GM19438 (cell line): ENCODE measurements around the gene LYPD3.

Source experiments
- ATAC-seq: cut with Tn5 transposase; IDR thresholded peaks from one replicate; pipeline ENCODE4 v1.9.1; 2021; ENCODE audit warnings: low read depth; ENCODE audit not compliant: unreplicated experiment

The LYPD3 gene

GRCh38 chr19:43488179-43488578 is 22.8 kb upstream of the LYPD3 start:
- no peak for ATAC-seq

DNA sequence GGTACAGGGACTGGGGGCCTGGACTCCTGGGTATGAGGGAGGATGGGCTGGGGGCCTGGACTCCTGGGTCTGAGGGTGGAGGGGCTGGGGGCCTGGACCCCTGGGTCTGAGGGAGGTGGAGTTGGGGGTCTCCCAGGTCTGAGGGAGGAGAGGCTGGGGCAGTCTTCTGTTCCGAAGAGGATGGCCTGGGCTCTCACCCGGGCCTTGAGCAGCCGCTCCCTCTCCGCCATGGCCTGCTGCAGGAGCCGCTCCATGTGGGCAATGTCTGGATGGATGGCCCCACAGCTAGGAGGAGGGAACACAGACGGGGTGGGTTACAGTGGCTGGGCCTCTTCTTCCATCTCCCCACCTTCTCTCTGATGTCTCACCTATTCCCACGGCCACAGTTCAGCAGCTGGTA is 21.0 kb upstream of the LYPD3 start:
- ATAC-seq: no peak

DNA sequence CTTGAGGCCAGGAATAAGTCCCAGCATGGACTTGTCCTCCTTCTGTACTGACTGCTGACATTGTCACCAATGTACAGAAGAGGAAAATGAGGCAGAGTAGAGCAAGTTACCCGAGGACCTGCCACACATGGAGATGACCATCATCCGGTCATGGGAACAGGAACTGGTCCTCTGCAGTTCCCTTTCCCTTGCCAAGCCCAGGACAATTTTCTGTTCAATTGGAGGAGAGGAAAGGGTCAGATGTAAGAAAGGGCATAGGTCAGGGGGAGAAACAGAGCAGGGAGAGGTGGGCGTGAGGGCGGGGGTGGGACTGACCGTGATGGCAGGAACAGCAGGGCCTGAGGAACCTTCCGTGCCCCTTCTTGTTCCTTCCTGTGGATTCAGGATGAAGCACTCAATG is 20.5 kb upstream of the LYPD3 start:
- no peak for ATAC-seq

DNA sequence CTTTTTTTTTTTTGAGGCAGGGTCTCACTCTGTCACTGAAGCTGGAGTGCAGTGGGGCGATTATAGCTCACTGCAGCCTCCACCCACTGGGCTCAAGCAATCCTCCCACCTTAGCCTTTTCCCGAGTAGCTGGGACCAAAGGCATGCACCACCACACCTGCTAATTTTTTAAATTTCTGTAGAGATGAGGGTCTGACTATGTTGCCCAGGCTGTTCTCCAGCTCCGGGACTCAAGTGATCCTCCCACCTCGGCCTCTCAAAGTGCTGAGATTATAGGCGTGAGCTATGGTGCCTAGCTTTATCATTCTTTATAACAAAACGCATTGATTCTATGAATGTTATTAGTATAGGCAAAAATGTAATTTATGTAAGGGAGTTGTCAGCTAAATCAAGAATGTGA is 17.9 kb upstream of the LYPD3 start:
- ATAC-seq: no peak

GRCh38 chr19:43482193-43482592 is 16.8 kb upstream of the LYPD3 start:
- ATAC-seq: no peak

DNA sequence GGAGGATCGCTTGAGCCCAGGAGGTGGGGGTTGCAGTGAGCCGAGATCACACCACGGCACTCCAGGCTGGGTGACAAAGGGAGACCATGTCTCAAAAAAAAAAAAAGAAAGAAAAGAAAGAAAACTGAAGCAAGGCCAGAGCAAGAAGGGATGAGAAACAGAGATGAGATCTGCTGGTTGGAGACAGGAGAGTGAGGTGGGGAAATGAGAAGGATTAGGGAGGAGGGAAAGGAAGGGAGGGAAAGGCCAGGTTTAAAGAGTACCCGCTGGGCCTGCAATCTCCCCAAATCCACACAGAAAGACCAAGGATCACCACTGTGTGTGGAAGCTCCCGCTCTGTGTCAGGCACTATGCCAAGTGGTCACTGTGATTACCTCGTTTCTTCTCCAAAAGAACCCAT is 16.3 kb upstream of the LYPD3 start:
- ATAC-seq: no peak

GRCh38 chr19:43480574-43480973 is 15.2 kb upstream of the LYPD3 start:
- no peak for ATAC-seq

DNA sequence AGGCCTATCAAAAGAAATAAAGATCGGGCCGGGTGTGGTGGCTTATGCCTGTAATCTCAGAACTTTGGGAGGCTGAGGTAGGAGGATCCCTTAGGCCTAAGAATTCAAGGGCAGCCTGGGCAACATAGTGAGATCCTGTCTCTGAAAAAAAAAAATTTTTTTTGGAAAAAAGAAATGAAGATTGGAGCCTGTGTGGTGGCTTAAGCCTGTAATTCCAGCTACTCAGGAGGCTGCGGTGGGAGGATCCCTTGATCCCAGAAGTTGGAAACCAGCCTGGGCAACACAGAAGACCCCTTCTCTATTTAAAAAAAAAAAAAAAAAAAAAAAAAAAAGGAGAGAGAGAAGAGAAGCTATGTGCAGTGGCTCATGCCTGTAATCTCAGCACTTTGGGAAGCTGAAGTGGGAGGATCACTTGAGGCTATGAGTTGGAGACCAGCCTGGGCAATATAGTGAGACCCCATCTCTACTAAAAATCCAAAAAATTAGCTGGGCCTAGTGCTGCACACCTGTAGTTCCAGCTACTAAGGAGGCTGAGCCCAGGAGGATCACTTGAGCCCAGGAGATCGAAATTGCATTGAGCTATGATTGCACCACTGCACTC is 14.7 kb upstream of the LYPD3 start:
- ATAC-seq: no peak

GRCh38 chr19:43479226-43479625 is 13.8 kb upstream of the LYPD3 start:
- no peak for ATAC-seq

DNA sequence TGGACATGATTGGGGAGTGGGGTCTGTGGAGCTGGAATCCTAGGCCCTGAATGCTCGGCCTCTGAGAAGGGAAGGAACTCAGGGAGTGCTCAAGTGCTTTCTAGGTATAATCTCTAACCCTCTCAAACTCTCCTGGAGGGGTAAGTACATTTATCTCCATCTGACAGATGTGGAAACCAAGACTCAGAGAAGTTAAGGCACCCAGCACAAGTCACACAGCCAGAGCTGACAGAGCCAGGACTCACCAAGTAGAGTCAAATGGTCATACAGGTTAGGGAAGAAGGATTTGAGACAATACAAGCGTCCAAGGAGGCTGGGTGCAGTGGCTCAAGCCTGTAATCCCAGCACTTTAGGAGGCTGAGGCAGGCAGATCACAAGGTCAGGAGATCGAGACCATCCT is 12.9 kb upstream of the LYPD3 start:
- ATAC-seq: no peak

GRCh38 chr19:43476606-43477005 is 11.2 kb upstream of the LYPD3 start:
- no peak for ATAC-seq

GRCh38 chr19:43474986-43475705 is 9.7 kb upstream of the LYPD3 start:
- ATAC-seq: peak; percentile 73

GRCh38 chr19:43474487-43474886 is 9.1 kb upstream of the LYPD3 start:
- no peak for ATAC-seq

- no peak for ATAC-seq
Measured at GRCh38 chr19:43471091-43471490, 5.7 kb upstream of the LYPD3 start.

DNA sequence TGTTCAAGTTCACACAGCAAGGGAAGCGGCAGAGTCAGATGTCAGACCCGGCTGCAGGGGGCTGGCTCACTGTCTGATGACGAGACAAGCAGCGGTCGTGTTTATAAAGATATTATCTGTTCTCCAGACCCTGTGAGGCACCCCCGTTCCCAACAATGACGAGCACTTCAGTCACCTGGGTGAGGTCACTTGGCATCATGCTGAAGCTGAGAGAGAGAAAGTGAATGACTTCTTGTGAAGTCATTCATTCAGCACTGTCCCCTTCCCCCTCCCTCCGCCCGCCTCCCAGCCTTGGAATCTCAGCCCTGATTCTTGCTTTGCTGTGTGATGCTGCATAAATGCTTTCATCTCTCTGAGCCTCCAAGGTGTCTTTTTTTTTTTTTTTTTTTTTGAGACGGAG is 4.9 kb upstream of the LYPD3 start:
- ATAC-seq: no peak

GRCh38 chr19:43469160-43469480 is 3.7 kb upstream of the LYPD3 start:
- no peak for ATAC-seq

GRCh38 chr19:43468354-43469159 is 3.1 kb upstream of the LYPD3 start:
- no peak for ATAC-seq

DNA sequence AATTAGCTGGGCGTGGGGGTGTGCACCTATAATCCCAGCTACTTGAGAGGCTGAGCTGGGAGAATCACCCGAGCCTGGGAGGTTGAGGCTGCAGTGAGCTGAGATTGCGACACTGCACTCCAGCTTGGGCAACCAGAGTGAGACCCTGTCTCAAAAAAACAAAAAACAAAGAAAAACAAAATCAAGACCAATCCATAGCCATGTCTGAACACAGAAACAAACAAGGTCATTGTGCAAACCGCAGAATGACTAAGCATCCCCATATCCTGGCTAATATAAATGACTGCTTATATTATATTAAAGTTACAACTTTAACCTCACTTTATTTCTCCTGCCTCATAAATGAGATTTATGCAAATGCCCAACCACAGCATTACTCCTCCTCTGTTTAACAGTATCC is 2.3 kb upstream of the LYPD3 start:
- no peak for ATAC-seq

DNA sequence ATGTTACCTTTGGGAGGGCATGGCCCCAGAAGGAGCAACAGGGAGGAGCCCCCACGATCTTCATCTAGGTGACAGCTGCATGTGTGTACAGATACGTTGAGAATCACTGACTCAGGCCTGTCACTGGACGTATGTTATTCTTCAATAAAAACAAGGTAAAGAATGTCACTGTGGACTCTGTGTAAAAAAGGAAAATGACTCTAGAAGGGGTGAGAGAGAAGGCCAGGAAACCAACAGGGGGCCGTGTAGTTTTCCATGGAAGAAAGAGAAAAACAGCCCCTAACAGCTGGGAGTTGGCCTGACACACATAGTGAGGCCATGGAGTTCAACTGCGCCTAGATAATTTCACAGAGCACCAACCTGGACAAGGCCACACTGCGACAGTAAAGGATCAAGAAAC is 1.9 kb upstream of the LYPD3 start:
- ATAC-seq: no peak

- ATAC-seq: no peak
Measured at GRCh38 chr19:43466793-43467192, 1.4 kb upstream of the LYPD3 start.

DNA sequence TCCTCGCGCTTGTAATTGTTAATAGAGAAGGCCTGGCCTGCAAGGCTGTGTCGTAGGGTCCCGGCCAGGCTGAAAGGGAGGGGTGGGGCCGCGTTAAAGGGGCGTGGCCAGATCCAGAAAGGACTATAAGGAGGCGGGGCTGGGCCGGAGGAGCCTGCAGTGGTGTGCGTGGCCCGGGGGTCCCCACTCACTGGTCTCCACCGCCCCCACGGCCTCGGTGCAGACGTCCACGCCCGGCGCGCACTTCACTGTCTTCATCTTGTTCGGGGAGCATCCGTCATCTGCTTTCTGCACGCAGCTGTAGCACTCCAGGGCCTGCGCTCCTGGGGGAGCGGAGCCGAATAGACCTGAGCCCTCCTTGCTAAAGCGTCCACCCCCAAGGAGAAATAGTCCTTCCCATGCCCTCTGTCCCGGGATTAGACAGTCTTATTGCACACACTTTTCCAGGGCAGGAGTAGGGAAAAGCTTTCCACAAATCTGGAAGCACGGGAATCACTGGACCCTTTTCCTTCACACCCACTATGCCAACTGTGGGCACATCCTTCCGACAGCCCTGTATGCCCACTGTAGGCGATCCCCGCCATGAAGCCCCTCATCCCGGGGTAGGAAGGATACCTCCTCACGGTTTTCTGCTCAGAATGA is 1.2 kb downstream of the LYPD3 start:
- peak; percentile 38 for ATAC-seq
